Testis (tissue), 2 donors: ENCODE data around the gene PHF23.

Experiments
- CTCF ChIP-seq, 3 experiments: fragments of 450-650 bp in 2 of 3; fragments of 200-600 bp in 1 of 3; sonication (generic) in 1 of 3; IDR thresholded peaks; one replicate each; pipeline ENCODE4 v1.5.1; 2016 to 2019; ENCODE audit warnings: antibody characterized with exemption in 3 of 3, mild to moderate bottlenecking in 2 of 3, moderate library complexity in 1 of 3
- POLR2A ChIP-seq: fragments of 450-650 bp; IDR thresholded peaks from one replicate; pipeline ENCODE4 v1.6.1; 2017; ENCODE audit warnings: antibody characterized with exemption, mild to moderate bottlenecking, moderate library complexity

- TF ChIP-seq CTCF (IDR thresholded peaks at IDR 0.05) (no peak), POLR2A (no peak)
Measured at GRCh38 chr17:7237266-7237760, 1.9 kb downstream of the PHF23 start.
